Neural cell (in vitro differentiated cells): Measurements from ENCODE around the gene SUPT3H. TPM values are rescaled to one million over a fixed set of nuclear protein-coding genes. Genes with fewer than 3 reads are reported as not detected.

Source experiments
- H2AFZ ChIP-seq: fragments of 200-600, 300-800 bp; sonication (generic), shearing (Covaris generic); 2 replicates; pipeline ENCODE4 v1.6.0; 2014; ENCODE audit warnings: low read depth, mild to moderate bottlenecking, antibody characterized with exemption, low read length, moderate library complexity
- H3F3A ChIP-seq: fragments of 200-600 bp; shearing (Covaris generic); 2 replicates; pipeline ENCODE4 v1.6.1; 2016; ENCODE audit warnings: mild to moderate bottlenecking, moderate library complexity, mixed read lengths, antibody characterized with exemption, low read length; ENCODE audit not compliant: insufficient read depth, poor library complexity, severe bottlenecking
- H3K27ac ChIP-seq: fragments of 200-600, 300-800 bp; sonication (generic), shearing (Covaris generic); 2 replicates; pipeline ENCODE4 v1.5.1; 2014; ENCODE audit warnings: mild to moderate bottlenecking, low read length, moderate library complexity
- H3K27me3 ChIP-seq: fragments of 300-800, 200-600 bp; sonication (generic), shearing (Covaris generic); 2 replicates; pipeline ENCODE4 v1.6.0; 2014; ENCODE audit warnings: mild to moderate bottlenecking, low read depth, low read length, moderate library complexity; ENCODE audit not compliant: insufficient read depth
- H3K36me3 ChIP-seq: fragments of 300-800, 200-600 bp; sonication (generic), shearing (Covaris generic); 2 replicates; pipeline ENCODE4 v1.5.1; 2014; ENCODE audit warnings: mild to moderate bottlenecking, antibody characterized with exemption, low read length, moderate library complexity; ENCODE audit not compliant: insufficient read depth
- H3K4me2 ChIP-seq: fragments of 300-800, 200-600 bp; sonication (generic), shearing (Covaris generic); 2 replicates; pipeline ENCODE4 v1.6.0; 2014; ENCODE audit warnings: mild to moderate bottlenecking, low read length
- H3K4me3 ChIP-seq: fragments of 300-800, 200-600 bp; sonication (generic), shearing (Covaris generic); 2 replicates; pipeline ENCODE4 v1.5.1; 2014; ENCODE audit warnings: mild to moderate bottlenecking, low read length, moderate library complexity
- H3K79me2 ChIP-seq: fragments of 200-600 bp; shearing (Covaris generic); replicated peaks from 2 replicates; pipeline ENCODE4 v1.6.0; 2014; ENCODE audit warnings: mild to moderate bottlenecking, low read length, moderate library complexity; ENCODE audit not compliant: insufficient read depth
- H3K9ac ChIP-seq: fragments of 300-800, 200-600 bp; sonication (generic), shearing (Covaris generic); 2 replicates; pipeline ENCODE4 v1.6.1; 2016; ENCODE audit warnings: mild to moderate bottlenecking, low read length, mixed read lengths
- H3K9me2 ChIP-seq: fragments of 200-600 bp; shearing (Covaris generic); 2 replicates; pipeline ENCODE4 v1.6.1; 2016; ENCODE audit warnings: mild to moderate bottlenecking, low read length, mixed read lengths; ENCODE audit not compliant: insufficient read depth
- H3K9me3 ChIP-seq: fragments of 200-600, 300-800 bp; sonication (generic), shearing (Covaris generic); 2 replicates; pipeline ENCODE4 v1.6.1; 2016; ENCODE audit warnings: mild to moderate bottlenecking, mixed run types, low read length, moderate library complexity, mixed read lengths
- H4K20me1 ChIP-seq: fragments of 200-600 bp; shearing (Covaris generic); 2 replicates; pipeline ENCODE4 v1.6.1; 2016; ENCODE audit warnings: mild to moderate bottlenecking, mixed run types; ENCODE audit not compliant: insufficient read depth
- EP300 ChIP-seq: fragments of 450-650 bp; conservative IDR thresholded peaks from 2 replicates; pipeline ENCODE4 v1.6.1; 2014; ENCODE audit warnings: antibody characterized with exemption, mild to moderate bottlenecking, moderate library complexity; ENCODE audit not compliant: poor library complexity, severe bottlenecking
- EZH2 ChIP-seq: fragments of 200-600, 300-800 bp; shearing (Covaris generic), sonication (generic); IDR thresholded peaks from 2 replicates; pipeline ENCODE4 v1.6.1; 2014; ENCODE audit warnings: antibody characterized with exemption, low read length, borderline replicate concordance, mild to moderate bottlenecking; ENCODE audit not compliant: insufficient read depth, poor library complexity, severe bottlenecking
- MXI1 ChIP-seq: fragments of 450-650 bp; conservative IDR thresholded peaks from 2 replicates; pipeline ENCODE4 v1.6.1; 2014; ENCODE audit warnings: antibody characterized with exemption, mild to moderate bottlenecking; ENCODE audit not compliant: poor library complexity, severe bottlenecking
- POLR2AphosphoS5 ChIP-seq: IDR thresholded peaks from 2 replicates; pipeline ENCODE4 v1.6.1; 2012
- RAD21 ChIP-seq: fragments of 450-650 bp; conservative IDR thresholded peaks from 2 replicates; pipeline ENCODE4 v1.6.1; 2014; ENCODE audit warnings: antibody characterized with exemption, mild to moderate bottlenecking, moderate library complexity
- SMC3 ChIP-seq: fragments of 450-650 bp; conservative IDR thresholded peaks from 2 replicates; pipeline ENCODE4 v1.6.1; 2014; ENCODE audit warnings: antibody characterized with exemption, mild to moderate bottlenecking, moderate library complexity; ENCODE audit not compliant: poor library complexity
- TAF1 ChIP-seq: IDR thresholded peaks from 2 replicates; pipeline ENCODE4 v1.6.1; 2012; ENCODE audit warnings: low read depth
- polyA plus RNA-seq: library from polyadenylated mRNA; depleted of rRNA; stranded (reverse); fragments of >200 nt; gene quantifications from 2 replicates; pipeline ENCODE4 v1.2.3, GENCODE V29; 2014
- TF ChIP-seq, protein P1 (sequence below): IDR thresholded peaks from 2 replicates; pipeline ENCODE4 v1.6.1; 2012; ENCODE audit warnings: borderline replicate concordance
- TF ChIP-seq, protein P2 (sequence below): fragments of 450-650 bp; IDR thresholded peaks from 2 replicates; pipeline ENCODE4 v1.5.1; 2014; ENCODE audit warnings: antibody characterized with exemption, mild to moderate bottlenecking, moderate library complexity; ENCODE audit not compliant: poor library complexity, severe bottlenecking

The SUPT3H gene
- polyA plus RNA-seq, 1 donor from 2014 or later, result 6.8 TPM

DNA sequence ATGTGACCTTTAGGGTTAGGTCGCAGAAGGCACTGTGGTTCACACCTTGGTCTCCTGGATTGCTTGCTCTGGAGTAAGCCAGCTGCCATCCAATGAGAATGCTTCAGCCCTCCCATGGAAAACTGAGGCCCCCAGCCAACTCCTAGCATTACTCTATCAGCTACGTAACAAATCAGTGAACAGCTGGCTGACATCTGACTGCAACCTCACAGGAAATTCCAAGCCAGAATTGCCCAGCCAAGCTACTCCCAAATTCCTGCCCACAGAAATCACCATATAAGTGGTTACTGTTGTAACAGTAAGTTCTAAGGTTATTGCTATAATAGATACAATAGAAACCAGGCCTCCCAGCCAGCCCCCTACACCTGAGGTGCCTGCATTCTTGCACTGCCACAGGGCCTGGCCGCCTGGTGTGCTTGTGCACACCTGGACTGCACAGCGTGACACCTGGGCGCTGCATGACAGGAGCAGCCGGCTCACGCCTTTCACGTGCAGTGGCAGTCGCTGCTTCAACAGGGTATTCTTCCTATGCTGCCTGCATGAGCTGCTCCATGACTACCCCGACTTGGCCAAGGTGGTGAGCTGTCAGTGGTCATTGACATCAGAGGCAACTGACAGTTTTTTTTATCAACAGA is 479.3 kb downstream of the SUPT3H start:
- Histone ChIP-seq H3K27me3 (no peaks in the 10 kb centered on the region), H4K20me1 (no peaks in the 10 kb centered on the region), H3K9me2 (no peaks in the 10 kb centered on the region), H3F3A (no peaks in the 10 kb centered on the region), H3K79me2 (no peaks in the 10 kb centered on the region), H3K4me2 (no peak overlapping the region), H3K27ac (no peak overlapping the region), H3K36me3 (no peaks in the 10 kb centered on the region), H3K4me3 (no peak overlapping the region), H3K9ac (no peak overlapping the region), H3K9me3 (no peaks in the 10 kb centered on the region), H2AFZ (no peak overlapping the region)
- TF ChIP-seq, protein P1, sequence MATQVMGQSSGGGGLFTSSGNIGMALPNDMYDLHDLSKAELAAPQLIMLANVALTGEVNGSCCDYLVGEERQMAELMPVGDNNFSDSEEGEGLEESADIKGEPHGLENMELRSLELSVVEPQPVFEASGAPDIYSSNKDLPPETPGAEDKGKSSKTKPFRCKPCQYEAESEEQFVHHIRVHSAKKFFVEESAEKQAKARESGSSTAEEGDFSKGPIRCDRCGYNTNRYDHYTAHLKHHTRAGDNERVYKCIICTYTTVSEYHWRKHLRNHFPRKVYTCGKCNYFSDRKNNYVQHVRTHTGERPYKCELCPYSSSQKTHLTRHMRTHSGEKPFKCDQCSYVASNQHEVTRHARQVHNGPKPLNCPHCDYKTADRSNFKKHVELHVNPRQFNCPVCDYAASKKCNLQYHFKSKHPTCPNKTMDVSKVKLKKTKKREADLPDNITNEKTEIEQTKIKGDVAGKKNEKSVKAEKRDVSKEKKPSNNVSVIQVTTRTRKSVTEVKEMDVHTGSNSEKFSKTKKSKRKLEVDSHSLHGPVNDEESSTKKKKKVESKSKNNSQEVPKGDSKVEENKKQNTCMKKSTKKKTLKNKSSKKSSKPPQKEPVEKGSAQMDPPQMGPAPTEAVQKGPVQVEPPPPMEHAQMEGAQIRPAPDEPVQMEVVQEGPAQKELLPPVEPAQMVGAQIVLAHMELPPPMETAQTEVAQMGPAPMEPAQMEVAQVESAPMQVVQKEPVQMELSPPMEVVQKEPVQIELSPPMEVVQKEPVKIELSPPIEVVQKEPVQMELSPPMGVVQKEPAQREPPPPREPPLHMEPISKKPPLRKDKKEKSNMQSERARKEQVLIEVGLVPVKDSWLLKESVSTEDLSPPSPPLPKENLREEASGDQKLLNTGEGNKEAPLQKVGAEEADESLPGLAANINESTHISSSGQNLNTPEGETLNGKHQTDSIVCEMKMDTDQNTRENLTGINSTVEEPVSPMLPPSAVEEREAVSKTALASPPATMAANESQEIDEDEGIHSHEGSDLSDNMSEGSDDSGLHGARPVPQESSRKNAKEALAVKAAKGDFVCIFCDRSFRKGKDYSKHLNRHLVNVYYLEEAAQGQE, result no peak
- no peak for TF ChIP-seq MXI1
- TF ChIP-seq EP300, result no peak
- TF ChIP-seq, protein P2, sequence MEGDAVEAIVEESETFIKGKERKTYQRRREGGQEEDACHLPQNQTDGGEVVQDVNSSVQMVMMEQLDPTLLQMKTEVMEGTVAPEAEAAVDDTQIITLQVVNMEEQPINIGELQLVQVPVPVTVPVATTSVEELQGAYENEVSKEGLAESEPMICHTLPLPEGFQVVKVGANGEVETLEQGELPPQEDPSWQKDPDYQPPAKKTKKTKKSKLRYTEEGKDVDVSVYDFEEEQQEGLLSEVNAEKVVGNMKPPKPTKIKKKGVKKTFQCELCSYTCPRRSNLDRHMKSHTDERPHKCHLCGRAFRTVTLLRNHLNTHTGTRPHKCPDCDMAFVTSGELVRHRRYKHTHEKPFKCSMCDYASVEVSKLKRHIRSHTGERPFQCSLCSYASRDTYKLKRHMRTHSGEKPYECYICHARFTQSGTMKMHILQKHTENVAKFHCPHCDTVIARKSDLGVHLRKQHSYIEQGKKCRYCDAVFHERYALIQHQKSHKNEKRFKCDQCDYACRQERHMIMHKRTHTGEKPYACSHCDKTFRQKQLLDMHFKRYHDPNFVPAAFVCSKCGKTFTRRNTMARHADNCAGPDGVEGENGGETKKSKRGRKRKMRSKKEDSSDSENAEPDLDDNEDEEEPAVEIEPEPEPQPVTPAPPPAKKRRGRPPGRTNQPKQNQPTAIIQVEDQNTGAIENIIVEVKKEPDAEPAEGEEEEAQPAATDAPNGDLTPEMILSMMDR, result no peak
- TF ChIP-seq POLR2AphosphoS5, result no peak
- no peak for TF ChIP-seq RAD21
- no peak for TF ChIP-seq SMC3
- no peak for TF ChIP-seq TAF1
- TF ChIP-seq EZH2, result no peak

DNA sequence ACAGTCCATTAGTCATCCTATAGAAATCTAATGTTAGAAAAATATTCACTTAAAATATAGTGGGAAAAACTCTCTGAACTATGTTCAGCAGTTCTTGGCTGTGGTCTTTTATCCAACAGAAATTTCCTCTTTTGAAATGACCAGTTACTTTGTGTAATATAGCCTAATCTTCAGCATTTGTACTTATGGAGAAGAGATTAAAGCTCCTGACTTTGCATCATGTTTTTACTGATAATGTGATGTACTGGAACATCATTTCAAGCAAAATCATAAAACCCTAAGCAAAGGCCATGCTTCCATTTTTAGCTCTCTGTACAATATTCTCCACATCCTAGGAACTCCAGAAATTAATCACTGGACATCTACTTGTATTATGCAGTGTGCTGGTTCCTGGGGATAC is 480.4 kb downstream of the SUPT3H start:
- no peak overlapping the region for H2AFZ ChIP-seq
- H3K9me3 ChIP-seq, result no peaks in the 10 kb centered on the region

More for the DNA sequence above, 480.4 kb downstream of the SUPT3H start:
- H3K27ac ChIP-seq, result no peak overlapping the region
- H3K4me2 ChIP-seq, result no peak overlapping the region
- H3K79me2 ChIP-seq, result no peaks in the 10 kb centered on the region
- no peak overlapping the region for H3K9ac ChIP-seq
- no peaks in the 10 kb centered on the region for H3K36me3 ChIP-seq
- H3K4me3 ChIP-seq, result no peak overlapping the region
- H3K9me2 ChIP-seq, result no peaks in the 10 kb centered on the region
- TF ChIP-seq MXI1 (no peak), TAF1 (no peak)
- TF ChIP-seq, protein P2, result no peak
- H4K20me1 ChIP-seq, result no peaks in the 10 kb centered on the region
- no peaks in the 10 kb centered on the region for H3K27me3 ChIP-seq
- no peaks in the 10 kb centered on the region for H3F3A ChIP-seq
